WTC11 (cell line): Measurements from ENCODE around the gene SRD5A2. TPM values are rescaled to one million over a fixed set of nuclear protein-coding genes. Genes with fewer than 3 reads are reported as not detected.

Source experiments
- ATAC-seq: fragments of 200-7000 bp; cut with Tn5 transposase; 2 replicates; pipeline ENCODE4 v1.10.0; 2021; ENCODE audit warnings: mild to moderate bottlenecking, moderate library complexity
- CTCF ChIA-PET: fragments of 300-600 bp; sonication (Branson Sonifier 250); formaldehyde crosslinking; loops from one replicate; lab custom pipeline; 2021; ENCODE audit warnings: antibody characterized with exemption; lab: Charles Lee
- POLR2A ChIA-PET: fragments of 350-600 bp; sonication (Branson Sonifier 250); formaldehyde crosslinking; loops from one replicate; lab custom pipeline; 2021; ENCODE audit warnings: antibody characterized with exemption; lab: Charles Lee
- DNase-seq: peaks from one replicate; pipeline ENCODE4 v3.0.0; 2021; ENCODE audit warnings: low spot score
- H3K27ac Mint-ChIP-seq: 2 replicates; pipeline ENCODE4 v1.8.0; 2021; ENCODE audit warnings: mixed read lengths
- H3K27me3 Mint-ChIP-seq: 2 replicates; pipeline ENCODE4 v1.8.0; 2021; ENCODE audit warnings: low read depth, mild to moderate bottlenecking, moderate library complexity, mixed read lengths
- H3K36me3 Mint-ChIP-seq: 2 replicates; pipeline ENCODE4 v1.8.0; 2021; ENCODE audit warnings: mixed read lengths
- H3K4me1 Mint-ChIP-seq: 2 replicates; pipeline ENCODE4 v1.8.0; 2022; ENCODE audit warnings: mixed read lengths
- H3K4me3 Mint-ChIP-seq: 2 replicates; pipeline ENCODE4 v1.8.0; 2021; ENCODE audit warnings: mild to moderate bottlenecking, moderate library complexity, mixed read lengths
- H3K9me3 Mint-ChIP-seq: 2 replicates; pipeline ENCODE4 v1.8.0; 2021; ENCODE audit warnings: mixed read lengths
- ATF1 ChIP-seq: sonication (generic); formaldehyde crosslinking; IDR thresholded peaks from 2 replicates; pipeline ENCODE4 v1.8.1; 2023; ENCODE audit warnings: mild to moderate bottlenecking, moderate library complexity, missing genetic modification reagents
- CBFB ChIP-seq: sonication (generic); formaldehyde crosslinking; IDR thresholded peaks from 2 replicates; pipeline ENCODE4 v1.8.1; 2022; ENCODE audit warnings: mild to moderate bottlenecking, low read depth, missing genetic modification reagents
- CREB1 ChIP-seq: sonication (generic); formaldehyde crosslinking; IDR thresholded peaks from 2 replicates; pipeline ENCODE4 v1.8.0; 2023; ENCODE audit warnings: mild to moderate bottlenecking, missing genetic modification reagents
- CREM ChIP-seq: sonication (generic); formaldehyde crosslinking; IDR thresholded peaks from 2 replicates; pipeline ENCODE4 v1.8.1; 2022; ENCODE audit warnings: mild to moderate bottlenecking, missing genetic modification reagents, moderate library complexity
- FOXJ3 ChIP-seq: sonication (generic); formaldehyde crosslinking; IDR thresholded peaks from 2 replicates; pipeline ENCODE4 v1.9.0; 2021; ENCODE audit warnings: missing genetic modification reagents, mild to moderate bottlenecking, borderline replicate concordance
- GABPB1 ChIP-seq: sonication (generic); formaldehyde crosslinking; IDR thresholded peaks from 2 replicates; pipeline ENCODE4 v1.8.1; 2023; ENCODE audit warnings: mild to moderate bottlenecking, missing genetic modification reagents
- GTF2I ChIP-seq: fragments of 250-450 bp; sonication (Bioruptor Pico); conservative IDR thresholded peaks from 2 replicates; pipeline ENCODE4 v1.4.0; 2021; ENCODE audit warnings: mild to moderate bottlenecking
- IRF1 ChIP-seq: sonication (generic); formaldehyde crosslinking; IDR thresholded peaks from 2 replicates; pipeline ENCODE4 v1.8.0; 2023; ENCODE audit warnings: missing genetic modification reagents
- IRF2 ChIP-seq: sonication (generic); formaldehyde crosslinking; IDR thresholded peaks from 2 replicates; pipeline ENCODE4 v1.8.0; 2022; ENCODE audit warnings: low read depth, missing genetic modification reagents, borderline replicate concordance
- JAZF1 ChIP-seq: fragments of 250-450 bp; sonication (Bioruptor Pico); IDR thresholded peaks from 2 replicates; pipeline ENCODE4 v1.9.0; 2021; ENCODE audit warnings: moderate library complexity, mild to moderate bottlenecking, inconsistent platforms
- KAT7 ChIP-seq: sonication (generic); formaldehyde crosslinking; IDR thresholded peaks from 2 replicates; pipeline ENCODE4 v1.8.1; 2023; ENCODE audit warnings: missing genetic modification reagents, mild to moderate bottlenecking, borderline replicate concordance
- MLX ChIP-seq: sonication (generic); formaldehyde crosslinking; IDR thresholded peaks from 2 replicates; pipeline ENCODE4 v1.8.1; 2023; ENCODE audit warnings: mild to moderate bottlenecking, missing genetic modification reagents, moderate library complexity
- NFATC4 ChIP-seq: fragments of 250-450 bp; sonication (Bioruptor Pico); IDR thresholded peaks from 2 replicates; pipeline ENCODE4 v1.9.0; 2021; ENCODE audit warnings: mild to moderate bottlenecking
- NR1H2 ChIP-seq: sonication (generic); formaldehyde crosslinking; IDR thresholded peaks from 2 replicates; pipeline ENCODE4 v1.9.0; 2021; ENCODE audit warnings: mild to moderate bottlenecking, moderate library complexity, missing genetic modification reagents
- NR3C1 ChIP-seq: sonication (generic); formaldehyde crosslinking; conservative IDR thresholded peaks from 2 replicates; pipeline ENCODE4 v1.8.1; 2023; ENCODE audit warnings: low read depth, mild to moderate bottlenecking, missing genetic modification reagents
- SMAD3 ChIP-seq: sonication (generic); formaldehyde crosslinking; IDR thresholded peaks from 2 replicates; pipeline ENCODE4 v1.8.0; 2022; ENCODE audit warnings: missing genetic modification reagents, mild to moderate bottlenecking, borderline replicate concordance
- SOX15 ChIP-seq: fragments of 250-450 bp; sonication (Bioruptor Pico); IDR thresholded peaks from 2 replicates; pipeline ENCODE4 v1.9.0; 2021; ENCODE audit warnings: mild to moderate bottlenecking
- SP1 ChIP-seq: sonication (generic); formaldehyde crosslinking; conservative IDR thresholded peaks from 2 replicates; pipeline ENCODE4 v1.8.1; 2022; ENCODE audit warnings: missing genetic modification reagents
- ZBTB43 ChIP-seq: sonication (generic); formaldehyde crosslinking; IDR thresholded peaks from 2 replicates; pipeline ENCODE4 v1.8.1; 2023; ENCODE audit warnings: mild to moderate bottlenecking, missing genetic modification reagents
- ZNF138 ChIP-seq: sonication (generic); formaldehyde crosslinking; conservative IDR thresholded peaks from 2 replicates; pipeline ENCODE4 v1.8.1; 2022; ENCODE audit warnings: mild to moderate bottlenecking, moderate library complexity, missing genetic modification reagents
- ZNF232 ChIP-seq: sonication (generic); formaldehyde crosslinking; IDR thresholded peaks from 2 replicates; pipeline ENCODE4 v1.8.0; 2022; ENCODE audit warnings: mild to moderate bottlenecking, missing genetic modification reagents
- ZNF263 ChIP-seq: sonication (generic); formaldehyde crosslinking; IDR thresholded peaks from 2 replicates; pipeline ENCODE4 v1.8.1; 2022; ENCODE audit warnings: low read depth, mild to moderate bottlenecking, moderate library complexity, missing genetic modification reagents
- ZNF423 ChIP-seq: fragments of 250-450 bp; sonication (Bioruptor Pico); IDR thresholded peaks from 2 replicates; pipeline ENCODE4 v2.1.2; 2022; ENCODE audit warnings: mild to moderate bottlenecking, moderate library complexity
- ZNF671 ChIP-seq: fragments of 250-450 bp; sonication (Bioruptor Pico); IDR thresholded peaks from 2 replicates; pipeline ENCODE4 v1.8.0; 2021; ENCODE audit warnings: mild to moderate bottlenecking
- total RNA-seq: library from RNA; stranded (reverse); gene quantifications from 3 replicates; pipeline ENCODE4 v1.2.3, GENCODE V29; 2021

The SRD5A2 gene
- total RNA-seq, 1 experiment from 2014 or later = 0.07 TPM

DNA sequence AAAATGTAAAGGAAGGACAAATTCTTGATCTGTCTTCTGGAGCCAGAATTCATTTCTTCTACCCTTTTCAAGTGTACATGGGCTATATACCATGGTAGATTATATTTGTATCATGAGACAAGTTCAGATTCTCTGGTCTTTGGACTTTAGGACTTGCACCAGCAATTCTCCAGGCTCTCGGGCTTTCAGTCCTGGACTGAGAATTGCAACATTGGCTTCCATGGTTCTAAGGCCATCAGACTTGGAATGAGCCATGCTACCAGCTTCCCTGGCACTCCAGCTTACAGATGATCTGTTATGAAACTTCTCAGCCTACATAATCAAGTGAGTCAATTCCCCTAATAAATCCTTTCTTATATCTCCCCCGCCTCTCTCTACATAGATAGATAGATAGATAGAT lies 33.3 kb downstream of the SRD5A2 start (continued):
- no peak for TF ChIP-seq ZBTB43 (CRISPR knock-in tag)
- TF ChIP-seq ATF1 = no peak
- TF ChIP-seq IRF1 (CRISPR knock-in tag) = no peak
- no peak for TF ChIP-seq CREB1 (CRISPR knock-in tag)
- TF ChIP-seq JAZF1 = no peak
- no peak for TF ChIP-seq ZNF232 (CRISPR knock-in tag)
- no peak for TF ChIP-seq NR1H2 (CRISPR knock-in tag)
- no peak for TF ChIP-seq CREM (CRISPR knock-in tag)

DNA sequence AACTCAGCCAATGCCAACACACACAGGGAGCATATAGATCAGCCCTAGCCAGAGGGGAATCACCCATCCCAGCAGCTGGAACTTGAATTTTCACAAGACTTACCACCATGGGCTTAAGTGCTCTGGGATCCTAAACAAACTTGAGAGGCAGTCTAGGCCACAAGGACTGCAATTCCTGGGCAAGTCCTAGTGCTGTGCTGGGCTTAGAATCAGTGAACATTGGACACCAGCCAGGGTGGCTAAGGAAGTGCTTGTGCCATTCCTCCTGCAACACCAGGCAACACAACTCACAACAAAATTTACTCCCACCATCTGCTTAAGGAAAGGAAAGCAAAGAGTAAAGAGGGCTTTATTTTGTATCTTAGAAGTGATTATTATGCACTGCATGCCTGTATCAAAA lies 38.9 kb downstream of the SRD5A2 start:
- H3K9me3 Mint-ChIP-seq = peaks cover 32% of the 10 kb centered on the region
- H3K27ac Mint-ChIP-seq = no peak overlapping the region
- ChIA-PET POLR2A (no interaction called here), CTCF (no interaction called here)
- H3K4me1 Mint-ChIP-seq = peaks cover 3% of the 10 kb centered on the region
- no peak for ATAC-seq
- no peaks in the 10 kb centered on the region for H3K27me3 Mint-ChIP-seq
- no peak for TF ChIP-seq ATF1
- TF ChIP-seq CREB1 (CRISPR knock-in tag) = no peak
- DNase-seq = no peak
- H3K4me3 Mint-ChIP-seq = no peak overlapping the region
- peaks cover 3% of the 10 kb centered on the region; the same call in 1 of the 2 replicates for H3K36me3 Mint-ChIP-seq

GRCh38 chr2:31539505-31539904 lies 41.2 kb downstream of the SRD5A2 start:
- peaks cover 3% of the 10 kb centered on the region; the same call in 1 of the 2 replicates for H3K36me3 Mint-ChIP-seq
- DNase-seq = peak; percentile 21
- TF ChIP-seq ZNF138 (CRISPR knock-in tag) (no peak), ZNF423 (0 out of 2 replicates have a peak, but pooled peaks have one; percentile 35)
- TF ChIP-seq, all 79 proteins: peak for 1
- H3K27ac Mint-ChIP-seq = peak overlapping the region; percentile 86
- H3K4me3 Mint-ChIP-seq = no peak overlapping the region
- ATAC-seq = peak; percentile 99
- peaks cover 3% of the 10 kb centered on the region for H3K4me1 Mint-ChIP-seq
- H3K9me3 Mint-ChIP-seq = peaks cover 19% of the 10 kb centered on the region
- CTCF ChIA-PET = no interaction called here
- POLR2A ChIA-PET = no interaction called here
- H3K27me3 Mint-ChIP-seq = no peaks in the 10 kb centered on the region

GRCh38 chr2:31535768-31536167 lies 45.0 kb downstream of the SRD5A2 start:
- peaks cover 3% of the 10 kb centered on the region for H3K4me1 Mint-ChIP-seq
- DNase-seq = no peak
- ChIA-PET POLR2A (no interaction called here), CTCF (no interaction called here)
- ATAC-seq = no peak
- H3K27me3 Mint-ChIP-seq = no peaks in the 10 kb centered on the region
- H3K27ac Mint-ChIP-seq = no peak overlapping the region
- no peak overlapping the region for H3K4me3 Mint-ChIP-seq
- TF ChIP-seq ATF1 (no peak), ZNF263 (CRISPR knock-in tag) (no peak)
- no peaks in the 10 kb centered on the region for H3K36me3 Mint-ChIP-seq
- H3K9me3 Mint-ChIP-seq = no peaks in the 10 kb centered on the region

DNA sequence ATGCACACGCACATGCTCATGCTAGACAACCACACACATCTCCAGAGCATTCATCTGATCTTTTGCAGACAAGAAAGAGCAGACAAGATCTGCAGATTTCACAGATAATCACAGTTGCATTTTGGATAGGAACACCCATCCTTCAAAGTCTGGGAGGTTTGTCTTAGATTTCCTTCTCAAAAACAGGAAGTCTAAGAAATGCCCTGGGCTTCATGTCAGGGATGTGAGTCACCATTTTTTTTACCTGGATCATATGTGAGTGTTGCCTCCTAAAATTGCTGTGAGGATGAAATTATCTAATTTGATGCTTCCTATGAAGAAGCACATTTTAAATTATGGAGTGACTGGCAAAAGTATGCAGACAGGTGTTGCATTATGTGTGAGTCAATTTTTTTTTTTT lies 46.1 kb downstream of the SRD5A2 start:
- H3K4me3 Mint-ChIP-seq = no peak overlapping the region
- no peak for DNase-seq
- CTCF ChIA-PET = no interaction called here
- peaks cover 1% of the 10 kb centered on the region for H3K4me1 Mint-ChIP-seq
- no peaks in the 10 kb centered on the region for H3K27me3 Mint-ChIP-seq
- H3K36me3 Mint-ChIP-seq = no peaks in the 10 kb centered on the region
- POLR2A ChIA-PET = no interaction called here
- ATAC-seq = no peak
- no peaks in the 10 kb centered on the region for H3K9me3 Mint-ChIP-seq
- no peak overlapping the region for H3K27ac Mint-ChIP-seq
- TF ChIP-seq FOXJ3 (CRISPR knock-in tag) (no peak), CBFB (CRISPR knock-in tag) (no peak), GTF2I (no peak), IRF2 (no peak), NFATC4 (CRISPR knock-in tag) (no peak), MLX (CRISPR knock-in tag) (no peak), JAZF1 (no peak), NR3C1 (CRISPR knock-in tag) (no peak), GABPB1 (no peak), ZNF671 (CRISPR knock-in tag) (no peak), KAT7 (CRISPR knock-in tag) (no peak), SMAD3 (CRISPR knock-in tag) (no peak), SP1 (CRISPR knock-in tag) (no peak), SOX15 (no peak)
